Stimulated activated CD4-positive, alpha-beta T cell treated with anti-CD3 and anti-CD28 coated beads, TNF-alpha, amount 100 ng/mL, for 1 hour (primary cell): ENCODE data around the gene SEMA4D.

Experiments used
- DNase-seq, 3 donors: peaks; one replicate each; pipeline ENCODE4 v3.0.0-alpha.2; 2020; ENCODE audit warnings: low read depth in 3 of 3, low spot score in 1 of 3

The SEMA4D gene

DNA sequence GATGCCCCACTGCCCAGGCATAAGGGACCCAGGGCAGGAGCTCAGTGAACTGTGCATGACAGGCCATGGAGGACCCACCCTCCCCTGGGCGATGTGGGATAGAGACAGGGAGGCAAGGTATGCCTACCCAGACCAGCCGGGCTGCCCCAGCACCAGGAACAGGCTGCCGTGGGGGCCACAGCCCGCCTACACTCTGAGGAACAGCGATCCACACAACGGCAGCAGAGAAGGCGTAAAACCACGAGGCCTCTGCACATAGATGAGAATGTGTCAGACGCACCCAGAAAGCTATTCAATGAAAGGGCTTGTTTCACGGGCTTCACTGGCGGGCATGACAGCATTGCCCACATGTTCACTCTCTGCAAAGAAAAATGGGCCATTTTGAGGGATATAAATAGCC, 49.5 kb downstream of the SEMA4D start:
- DNase-seq: no peak

DNA sequence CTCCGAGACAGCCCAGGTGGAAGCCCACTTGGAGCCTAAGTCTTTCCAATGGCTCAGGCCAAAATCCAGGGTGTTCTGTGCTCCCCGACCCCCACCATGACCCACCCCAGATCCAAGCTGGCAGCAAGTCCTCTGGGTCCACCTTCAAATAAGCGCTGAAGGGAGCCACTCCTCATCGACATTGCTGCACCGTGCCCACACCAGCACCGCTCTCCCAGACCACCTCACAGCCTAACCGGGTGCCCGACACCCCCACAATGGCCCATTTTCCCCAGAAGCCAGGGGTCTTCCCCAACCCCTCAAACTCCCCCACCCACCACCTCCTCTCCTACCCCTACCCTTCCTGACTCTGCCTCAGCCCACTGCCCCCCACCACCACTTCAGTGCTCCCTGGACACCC, 50.5 kb downstream of the SEMA4D start:
- DNase-seq: no peak

DNA sequence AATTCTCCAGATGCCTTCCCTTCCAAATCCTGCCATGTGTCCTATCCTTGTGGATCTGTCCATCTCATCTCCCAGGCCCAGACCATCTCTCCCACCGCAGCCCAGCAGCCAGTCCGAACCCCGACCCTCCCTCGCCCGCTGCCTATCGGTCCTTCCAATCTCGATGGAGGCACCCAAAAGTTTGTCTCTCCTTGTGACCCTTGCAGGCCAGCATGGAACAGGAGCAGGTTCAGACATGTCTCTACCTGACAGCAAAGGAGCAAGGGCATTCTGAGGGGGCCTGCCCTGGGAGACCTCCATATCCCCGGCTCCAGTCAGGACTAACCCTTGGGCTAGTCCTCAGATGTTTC, 51.0 kb downstream of the SEMA4D start:
- no peak for DNase-seq

DNA sequence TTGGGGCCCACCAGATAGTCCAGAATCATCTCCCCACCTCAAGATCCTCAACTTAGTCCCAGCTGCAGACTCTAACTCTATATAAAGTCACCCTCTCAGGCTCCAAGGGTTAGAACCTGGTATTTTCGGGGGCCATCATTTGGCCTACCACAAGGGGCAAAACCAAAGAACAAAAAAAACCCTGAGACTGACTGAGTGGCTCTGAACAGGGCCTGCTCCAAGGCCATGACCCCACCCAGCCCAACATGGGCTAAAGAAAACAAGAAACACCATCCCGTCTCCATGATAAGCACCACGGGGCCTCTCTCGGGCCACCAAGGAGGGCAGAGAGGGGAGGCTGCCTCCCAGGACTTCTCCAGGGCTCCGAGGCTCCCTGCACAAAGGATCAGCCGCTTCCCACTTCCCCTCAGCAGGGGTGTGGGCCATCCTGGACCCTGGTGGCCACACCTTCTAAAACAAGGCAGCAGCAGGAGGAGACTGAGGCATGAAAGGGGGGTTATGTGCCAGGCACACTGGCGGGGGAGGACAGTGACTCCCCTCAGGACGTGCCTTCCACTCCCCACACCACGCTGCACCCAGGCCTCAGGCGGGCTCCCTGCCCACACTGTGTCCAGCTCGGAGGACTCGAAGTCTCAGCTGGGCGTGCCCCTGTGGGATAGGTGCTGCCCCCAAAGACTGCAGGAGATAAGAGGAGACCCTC, 51.5 kb downstream of the SEMA4D start:
- no peak for DNase-seq

DNA sequence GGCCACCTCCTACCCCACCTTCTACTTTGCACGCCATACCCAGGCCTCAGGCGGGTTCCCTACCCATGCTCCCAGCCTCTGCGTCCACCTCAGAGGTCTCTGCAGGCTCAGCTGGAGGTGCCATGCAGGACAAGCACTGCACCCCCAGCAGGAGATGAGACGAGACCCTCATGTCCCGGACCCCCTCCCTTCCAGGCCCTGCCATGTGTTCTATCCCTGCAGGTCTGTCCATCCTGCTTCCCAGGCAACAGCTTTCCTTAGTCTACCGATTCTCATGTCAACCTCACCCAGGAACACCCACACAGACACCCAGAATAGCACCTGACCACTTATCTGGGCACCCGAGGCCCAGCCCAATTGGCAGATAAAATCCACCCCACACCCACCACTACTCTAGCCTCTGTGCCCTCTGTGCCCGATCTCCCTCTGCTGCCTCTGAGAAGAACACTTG, 52.1 kb downstream of the SEMA4D start:
- no peak for DNase-seq

DNA sequence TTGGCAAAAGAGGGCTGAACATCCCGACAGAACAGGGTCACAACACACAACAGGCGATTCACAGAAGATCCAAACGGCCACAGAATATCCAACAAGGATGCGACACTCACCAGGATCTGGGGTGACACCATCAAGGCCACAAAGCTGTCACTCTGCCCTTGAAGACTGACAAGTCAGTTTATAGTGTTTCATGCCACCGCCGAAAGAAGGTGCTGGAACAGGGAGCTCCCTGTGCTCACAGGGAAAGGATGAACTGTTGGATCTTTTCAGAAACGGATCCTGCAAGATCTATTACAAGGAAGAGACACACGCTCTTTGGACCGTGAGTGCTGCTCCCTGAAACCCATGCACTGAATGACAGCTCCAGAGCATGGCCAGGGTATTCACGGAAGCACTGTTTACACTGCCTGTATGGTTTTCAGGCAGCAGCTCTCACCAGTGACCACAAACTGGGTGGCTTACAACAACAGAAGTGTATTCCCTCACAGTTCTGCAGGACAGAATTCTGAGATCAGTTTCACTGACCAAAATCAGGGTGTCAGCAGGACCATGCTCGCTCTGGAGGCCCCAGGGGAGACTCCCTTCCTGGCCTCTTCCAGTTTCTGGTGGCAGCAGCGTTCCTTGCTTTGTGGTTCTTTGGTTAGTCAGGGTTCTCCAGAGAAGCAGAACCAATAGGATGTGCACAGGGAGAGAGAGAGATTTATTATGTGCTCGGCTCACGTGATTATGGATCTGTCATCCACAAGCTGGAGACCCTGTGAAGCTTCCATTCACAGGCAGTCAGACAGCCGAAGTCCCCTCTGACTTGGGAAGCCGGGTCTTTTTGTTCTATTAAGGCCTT, 52.8 kb downstream of the SEMA4D start:
- no peak for DNase-seq

DNA sequence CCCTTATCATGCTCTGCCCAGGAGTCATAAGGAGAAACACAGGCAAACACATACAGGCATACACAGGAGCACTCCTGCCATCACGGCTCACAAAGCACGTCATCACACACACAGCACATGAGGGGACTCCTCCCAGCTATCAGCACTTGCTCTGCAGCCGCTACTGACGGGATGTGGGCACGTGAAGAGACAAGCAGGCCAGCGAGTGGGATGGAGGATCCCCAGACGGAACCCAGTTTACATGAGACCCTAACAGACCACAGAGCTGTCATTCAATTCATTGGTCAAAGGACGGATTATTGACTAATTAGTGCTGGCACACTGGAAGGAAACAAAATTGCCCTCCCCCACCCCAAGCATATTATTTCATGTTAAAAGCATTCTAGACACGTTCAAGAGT, 53.6 kb downstream of the SEMA4D start:
- DNase-seq: no peak

DNA sequence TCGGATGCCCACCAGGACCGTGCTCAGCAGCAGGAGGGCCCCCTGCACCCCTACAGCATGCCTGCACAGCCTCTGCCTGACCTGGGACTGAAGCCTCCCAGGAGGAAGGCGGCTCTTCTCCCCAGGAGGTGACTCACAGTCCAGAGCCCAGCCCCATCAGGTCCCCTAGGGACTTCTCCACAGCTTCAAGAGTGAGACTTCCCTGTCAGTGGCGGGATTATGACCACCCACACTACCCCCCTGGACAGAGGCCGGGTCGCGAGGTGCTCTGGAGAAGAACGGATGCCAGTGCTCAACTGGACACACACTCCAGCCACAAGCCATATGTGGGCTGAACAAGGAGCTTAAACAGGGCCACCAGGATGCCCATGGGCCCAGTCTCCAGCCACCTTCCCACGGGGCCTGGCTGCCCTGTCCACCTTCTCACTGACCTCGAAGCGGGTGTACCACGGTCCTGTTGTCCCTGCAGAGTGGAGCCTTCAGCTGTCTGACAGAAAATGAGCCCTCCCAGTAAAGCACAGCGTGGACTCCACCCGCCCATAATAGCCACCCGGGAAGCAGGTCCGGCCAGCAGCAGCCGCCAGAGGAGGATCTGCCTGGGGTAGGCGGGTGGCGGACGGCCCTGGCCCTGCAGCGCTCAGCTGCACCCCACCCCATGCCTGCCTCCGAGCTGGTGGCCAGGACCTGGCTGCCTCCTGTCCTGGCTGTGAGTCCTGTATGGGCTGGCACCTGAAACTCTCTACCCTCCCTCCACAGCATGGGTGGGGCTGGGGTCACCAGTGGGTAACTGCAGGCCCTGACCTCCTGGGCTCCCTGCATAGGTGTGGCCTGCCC, 54.7 kb downstream of the SEMA4D start:
- DNase-seq: no peak

DNA sequence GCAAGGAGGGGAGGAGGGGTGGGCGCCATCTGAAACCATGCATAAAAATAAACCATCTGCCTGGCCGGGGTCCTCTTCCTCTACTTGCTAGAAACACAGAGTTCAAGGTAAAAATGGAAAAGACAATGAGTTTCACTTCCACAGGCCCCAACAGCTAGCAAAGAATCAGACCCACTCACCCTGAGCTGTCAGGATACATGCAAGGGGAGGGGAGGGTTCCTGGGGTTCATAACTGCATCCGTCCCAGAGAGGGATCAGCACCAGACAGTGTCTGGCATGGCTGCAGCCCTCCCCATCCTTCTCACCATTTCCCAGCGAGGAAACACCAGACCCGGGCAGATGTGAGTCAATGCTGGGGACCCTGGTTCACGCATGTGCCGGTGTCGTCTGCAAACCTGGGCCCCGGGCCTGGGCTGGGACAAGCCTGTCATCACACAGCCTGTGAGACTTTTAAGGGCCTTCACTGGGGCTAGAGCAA, 55.4 kb downstream of the SEMA4D start:
- no peak for DNase-seq

DNA sequence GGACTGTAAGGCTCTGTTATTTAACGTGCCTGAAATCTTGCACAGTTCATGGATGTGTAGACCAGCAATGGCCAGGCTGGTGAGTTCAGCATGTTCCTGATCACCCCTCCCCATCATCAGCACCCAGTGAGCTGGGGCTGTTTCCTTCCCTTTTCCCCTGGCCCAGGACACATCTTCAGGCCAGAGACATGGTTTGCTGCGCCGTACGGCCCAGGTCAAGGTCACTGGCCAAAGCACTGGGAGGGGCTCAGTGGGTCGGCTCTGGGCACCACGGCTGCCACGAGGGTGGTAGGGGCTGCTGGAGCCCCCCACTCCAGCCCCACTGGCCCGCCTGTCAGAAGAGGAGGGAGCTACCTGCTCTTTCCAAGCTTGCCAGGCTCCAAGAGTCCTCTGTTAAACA, 55.9 kb downstream of the SEMA4D start:
- no peak for DNase-seq

DNA sequence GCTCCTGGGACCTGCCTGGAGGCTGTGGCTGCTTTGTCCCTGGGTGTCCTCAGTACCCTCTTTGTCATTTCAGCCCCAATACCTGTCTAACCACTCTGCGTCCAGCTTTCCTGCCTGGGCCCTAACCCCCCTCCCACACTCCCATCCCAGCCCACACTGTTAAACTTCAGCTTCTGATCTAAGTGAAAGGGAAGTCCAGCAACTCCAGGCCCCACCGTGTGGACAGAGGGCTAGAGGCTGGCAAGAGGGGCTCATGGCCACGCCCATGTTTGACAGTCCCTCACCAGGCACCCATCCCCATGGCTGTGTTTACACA, 56.3 kb downstream of the SEMA4D start:
- DNase-seq: no peak

DNA sequence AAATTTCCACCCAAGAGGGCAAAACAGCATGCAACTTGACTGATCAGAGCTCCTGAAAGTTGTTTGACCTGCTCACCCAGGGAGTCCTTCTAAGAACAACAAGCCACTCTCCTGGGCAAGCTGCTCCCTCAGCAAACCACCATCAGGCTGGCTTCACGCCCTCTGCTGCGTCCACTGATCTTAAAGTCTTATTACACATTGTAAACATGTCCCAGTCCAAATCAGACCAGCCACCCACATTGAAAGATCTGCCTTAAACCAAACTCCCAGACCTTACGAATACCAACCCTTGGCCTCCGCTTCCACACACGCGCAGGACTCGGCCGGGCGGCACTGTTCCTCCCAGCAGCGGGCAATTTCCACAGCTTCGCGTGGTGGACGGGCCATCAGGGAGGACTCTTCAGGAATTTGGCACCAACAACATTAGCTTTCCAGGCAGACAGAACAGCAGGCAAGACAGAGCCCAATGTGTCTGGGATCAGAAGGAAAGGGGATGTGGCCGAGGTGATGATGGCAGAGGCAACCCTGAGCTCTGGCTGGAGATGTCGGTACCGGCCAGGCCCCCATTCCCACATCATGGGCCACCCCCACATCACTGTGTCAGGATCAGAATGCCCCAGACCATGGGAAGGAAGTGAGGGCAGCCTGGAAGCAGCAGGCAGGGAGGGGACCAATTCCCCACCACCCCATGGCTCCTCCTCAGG, 56.8 kb downstream of the SEMA4D start:
- no peak for DNase-seq

DNA sequence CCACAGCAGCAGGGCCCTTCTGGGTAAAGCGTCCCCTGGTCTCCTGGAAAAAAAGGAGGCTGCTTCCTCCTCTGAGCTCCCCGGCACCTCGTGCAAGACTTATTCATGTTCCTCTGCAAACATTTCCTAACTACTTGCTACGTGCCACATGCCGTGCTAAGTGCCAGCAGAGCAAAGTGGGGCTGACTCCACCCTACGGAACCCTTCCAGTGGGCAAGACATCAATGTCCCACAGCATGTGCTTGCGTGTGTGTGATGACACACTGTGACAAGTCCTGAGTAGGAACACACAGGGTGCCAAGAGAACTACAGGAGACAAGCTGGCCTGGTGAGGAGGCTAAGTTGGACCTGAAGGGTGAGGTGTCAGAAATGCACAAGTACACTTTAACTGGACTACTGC, 57.4 kb downstream of the SEMA4D start:
- no peak for DNase-seq

DNA sequence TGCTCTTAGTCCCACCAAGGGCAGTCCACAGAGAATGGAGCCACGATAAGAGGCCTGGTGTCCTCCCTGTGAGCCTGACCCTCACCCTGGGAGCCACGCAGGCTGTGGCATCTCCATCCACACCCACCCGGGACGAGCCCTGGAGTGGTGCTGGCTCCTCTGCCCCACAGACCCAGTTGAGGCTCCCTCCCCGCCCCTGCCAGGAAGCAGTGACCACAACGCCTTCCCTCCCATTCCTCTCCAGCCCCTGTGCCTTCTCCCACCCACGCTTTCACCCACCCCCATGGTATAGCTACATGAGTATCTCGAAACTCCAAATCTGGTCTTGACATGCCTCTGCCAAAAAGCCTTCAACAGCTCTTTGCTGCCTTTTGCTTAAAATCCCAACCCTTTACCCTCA, 57.9 kb downstream of the SEMA4D start:
- DNase-seq: no peak

DNA sequence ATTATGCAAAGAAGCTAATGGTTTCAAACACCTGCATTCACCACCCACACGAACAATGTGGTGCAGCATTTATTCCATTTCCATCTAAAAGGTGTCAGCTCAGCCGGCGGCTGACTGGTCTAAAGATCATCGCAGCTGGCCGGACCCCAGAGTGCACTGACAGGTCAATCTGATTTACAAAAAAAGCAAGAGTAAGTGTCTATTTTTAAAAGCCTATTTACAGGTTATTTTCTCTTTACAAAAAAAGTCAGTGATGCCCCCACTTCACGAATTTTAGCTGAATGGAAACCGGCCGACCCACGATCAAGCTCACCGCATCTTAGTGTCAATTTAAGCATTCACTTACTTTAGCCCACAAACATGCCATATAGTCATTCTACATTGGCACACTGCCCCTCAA, 58.3 kb downstream of the SEMA4D start:
- DNase-seq: no peak

DNA sequence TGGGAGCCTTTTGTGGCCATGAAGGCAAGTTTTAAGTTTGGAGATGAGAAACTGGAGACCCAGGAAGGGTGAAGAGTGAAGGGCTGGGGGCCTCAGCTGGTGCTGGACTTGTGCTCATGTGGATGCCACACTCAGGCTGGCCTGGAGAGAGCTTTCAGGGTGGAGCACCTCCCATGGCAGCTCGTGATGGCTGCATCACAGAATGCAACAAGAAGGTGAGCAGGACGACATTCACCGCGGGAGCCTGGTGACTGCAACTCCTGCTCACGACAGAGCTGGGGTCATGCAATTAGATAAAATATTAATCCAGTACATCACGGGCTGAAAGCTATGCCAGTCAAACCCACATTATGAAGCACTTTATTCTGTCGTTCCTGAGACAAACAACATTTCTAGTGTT, 59.7 kb downstream of the SEMA4D start:
- no peak for DNase-seq

DNA sequence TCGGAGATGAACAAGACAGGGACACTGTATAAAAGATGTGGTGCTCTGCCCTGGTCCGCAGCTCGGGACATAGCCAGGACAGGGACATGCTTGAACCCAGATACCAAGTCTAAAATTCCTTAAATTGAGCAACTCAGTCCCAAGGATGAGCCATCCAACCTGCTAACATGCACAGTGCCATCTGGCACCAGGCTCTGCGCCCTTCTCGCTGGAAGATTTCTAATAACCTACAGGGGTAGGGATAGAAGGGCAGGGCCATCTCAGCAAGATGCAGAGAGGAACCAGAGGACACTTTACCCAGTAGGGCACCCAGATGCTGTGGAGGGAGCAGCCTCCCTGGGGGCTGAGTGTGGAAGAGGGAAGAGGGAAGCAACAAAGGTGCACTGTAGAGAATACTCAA, 60.1 kb downstream of the SEMA4D start:
- no peak for DNase-seq

DNA sequence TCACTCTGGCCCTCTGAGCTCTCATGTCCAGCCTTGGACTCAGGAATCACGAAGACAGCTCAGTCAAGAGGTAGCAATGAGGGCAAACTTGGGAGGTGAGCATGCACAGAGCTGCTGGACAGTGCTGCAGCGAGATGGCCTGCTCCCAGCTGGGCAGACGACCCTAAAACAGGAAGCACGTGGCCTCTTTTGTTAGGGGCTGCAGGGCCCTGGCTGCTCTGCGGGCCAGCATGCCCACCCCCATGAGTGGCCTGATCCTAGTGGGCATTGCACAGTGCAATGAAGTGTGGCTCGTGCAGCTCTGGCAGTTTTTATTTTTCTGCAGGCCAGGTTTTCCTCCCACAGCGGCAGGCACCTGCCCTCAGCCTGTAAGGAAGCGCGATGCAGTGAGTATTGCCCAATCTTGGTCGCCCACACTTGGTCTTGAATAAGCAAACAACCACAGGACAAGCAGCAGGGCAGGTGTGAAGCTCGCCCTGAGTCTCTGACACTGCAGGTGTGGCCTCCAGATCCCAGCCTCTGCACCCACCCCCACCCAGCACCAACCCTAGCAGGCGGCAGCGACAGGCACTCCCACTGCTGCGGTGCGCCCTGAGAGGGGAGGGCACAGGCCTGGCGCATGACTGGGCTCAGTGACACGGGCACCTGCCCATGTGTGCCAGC, 60.8 kb downstream of the SEMA4D start:
- DNase-seq: no peak

DNA sequence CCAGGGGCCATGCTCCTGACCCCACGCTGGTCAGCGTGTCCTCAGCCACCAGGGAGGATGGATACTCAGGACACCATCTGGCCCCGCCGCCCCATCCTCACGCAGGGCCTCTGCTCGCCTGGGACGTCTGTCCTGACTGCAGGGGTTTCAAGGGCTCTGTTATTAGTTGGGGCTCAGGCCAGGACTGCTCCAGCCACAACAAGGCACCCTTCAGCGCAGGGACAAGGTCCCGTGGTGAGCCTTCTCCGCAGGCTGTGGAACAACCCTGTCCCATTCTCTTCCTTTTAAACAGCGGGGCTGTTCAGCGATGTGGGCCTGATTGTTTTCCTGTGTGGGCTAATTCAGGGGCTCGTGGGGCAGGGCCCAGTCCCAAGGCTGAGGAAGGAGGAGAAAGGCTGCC, 61.6 kb downstream of the SEMA4D start:
- no peak for DNase-seq

DNA sequence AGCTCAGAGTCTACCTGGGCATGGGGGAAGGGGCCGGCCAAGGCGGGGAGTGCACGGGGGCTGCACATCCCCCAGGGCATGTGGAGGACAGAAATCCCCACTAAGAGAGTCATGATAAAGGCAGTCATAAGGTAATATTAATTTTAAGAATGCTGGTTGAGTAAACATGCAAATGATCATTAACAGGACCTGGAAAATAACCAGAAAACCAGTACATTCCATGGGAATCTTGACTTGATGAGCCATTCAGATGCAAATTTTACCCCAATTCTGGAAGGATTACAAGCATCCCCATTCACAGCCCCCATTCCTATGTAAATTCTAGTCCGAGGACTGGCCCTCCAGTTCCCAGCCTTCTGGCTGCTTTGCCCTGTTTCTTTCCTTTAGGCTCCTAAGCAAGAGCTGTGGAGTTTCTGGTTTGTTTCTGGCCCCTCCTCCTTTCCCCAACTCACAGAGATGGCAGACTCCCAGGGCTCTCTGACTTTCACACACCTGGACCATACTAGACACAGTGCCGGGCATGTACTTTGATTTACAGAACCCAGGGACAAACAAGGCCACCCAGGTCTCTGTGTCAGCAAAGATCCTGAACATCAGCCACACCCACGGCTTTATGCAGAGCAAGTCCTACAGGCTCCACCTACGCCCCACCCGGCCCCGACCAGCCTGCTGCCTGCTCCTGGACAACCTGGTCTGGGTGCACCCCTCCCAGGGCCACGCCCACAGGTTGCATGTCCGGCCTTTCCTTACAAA, 62.7 kb downstream of the SEMA4D start:
- DNase-seq: no peak
